Measurements from ENCODE around the gene ACTN4.

DNA sequence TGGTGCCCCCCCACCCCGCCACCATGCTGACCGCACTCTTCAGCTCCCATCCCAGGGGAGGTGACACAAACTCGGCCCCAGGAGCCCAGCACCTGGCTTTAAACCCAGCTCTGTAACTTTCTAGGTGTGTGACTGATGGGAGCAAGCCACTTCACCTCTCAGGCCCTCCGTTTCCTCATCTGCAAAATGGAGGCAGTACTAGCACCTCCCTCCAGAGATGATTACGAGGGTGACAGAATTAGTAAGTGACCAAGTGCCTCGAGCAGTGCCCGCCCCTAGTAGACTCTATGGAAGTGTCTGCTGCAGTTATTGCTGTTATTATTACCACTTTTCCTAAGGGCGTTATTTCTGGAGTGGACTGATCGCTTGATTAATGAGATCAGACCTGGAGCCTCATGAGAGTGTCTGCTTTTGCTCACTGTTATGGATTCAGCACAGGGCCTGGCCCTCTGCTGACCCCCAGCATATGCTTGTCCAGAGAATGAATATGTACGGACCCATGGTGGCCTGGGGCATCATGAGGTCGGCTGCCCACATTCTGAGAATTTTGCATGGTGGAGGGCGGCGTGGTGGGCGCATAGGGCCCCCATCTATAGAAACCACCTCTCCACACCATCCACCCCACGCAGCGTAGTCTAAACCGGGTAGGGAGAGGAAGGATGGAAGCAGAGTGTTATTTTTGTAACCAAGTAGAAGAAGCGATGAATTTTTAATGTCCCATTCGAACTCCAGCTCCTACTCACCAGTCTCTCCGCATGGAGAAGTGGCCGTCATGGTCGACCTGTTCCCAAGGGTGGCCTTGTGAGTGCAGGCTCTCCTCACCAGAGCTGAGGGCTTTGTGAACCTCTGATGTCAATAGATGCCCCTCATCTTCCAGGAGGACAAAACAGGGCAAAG is 48.6 kb downstream of the ACTN4 start:
- TF ChIP-seq, protein P1, sequence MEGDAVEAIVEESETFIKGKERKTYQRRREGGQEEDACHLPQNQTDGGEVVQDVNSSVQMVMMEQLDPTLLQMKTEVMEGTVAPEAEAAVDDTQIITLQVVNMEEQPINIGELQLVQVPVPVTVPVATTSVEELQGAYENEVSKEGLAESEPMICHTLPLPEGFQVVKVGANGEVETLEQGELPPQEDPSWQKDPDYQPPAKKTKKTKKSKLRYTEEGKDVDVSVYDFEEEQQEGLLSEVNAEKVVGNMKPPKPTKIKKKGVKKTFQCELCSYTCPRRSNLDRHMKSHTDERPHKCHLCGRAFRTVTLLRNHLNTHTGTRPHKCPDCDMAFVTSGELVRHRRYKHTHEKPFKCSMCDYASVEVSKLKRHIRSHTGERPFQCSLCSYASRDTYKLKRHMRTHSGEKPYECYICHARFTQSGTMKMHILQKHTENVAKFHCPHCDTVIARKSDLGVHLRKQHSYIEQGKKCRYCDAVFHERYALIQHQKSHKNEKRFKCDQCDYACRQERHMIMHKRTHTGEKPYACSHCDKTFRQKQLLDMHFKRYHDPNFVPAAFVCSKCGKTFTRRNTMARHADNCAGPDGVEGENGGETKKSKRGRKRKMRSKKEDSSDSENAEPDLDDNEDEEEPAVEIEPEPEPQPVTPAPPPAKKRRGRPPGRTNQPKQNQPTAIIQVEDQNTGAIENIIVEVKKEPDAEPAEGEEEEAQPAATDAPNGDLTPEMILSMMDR (IDR thresholded peaks at IDR 0.05), result no peak
- no peak for TF ChIP-seq EP300 (IDR thresholded peaks at IDR 0.05)
- TF ChIP-seq POLR2AphosphoS5 (IDR thresholded peaks at IDR 0.05), result no peak
- no peak for TF ChIP-seq POLR2A (IDR thresholded peaks at IDR 0.05)
